Endothelial cell (in vitro differentiated cells): ENCODE results near the gene NFATC1. TPM values are rescaled to one million over a fixed set of nuclear protein-coding genes. Genes with fewer than 3 reads are reported as not detected.

Experiments used
- DNase-seq: peaks from one replicate; pipeline ENCODE4 v3.0.0; 2021; ENCODE audit warnings: low spot score
- H3K27ac Mint-ChIP-seq: one replicate; pipeline ENCODE4 v1.8.0; 2021; ENCODE audit warnings: mixed read lengths, inconsistent platforms; ENCODE audit not compliant: unreplicated experiment
- H3K27me3 Mint-ChIP-seq: one replicate; pipeline ENCODE4 v1.8.0; 2021; ENCODE audit warnings: mild to moderate bottlenecking, moderate library complexity, mixed read lengths, inconsistent platforms; ENCODE audit not compliant: unreplicated experiment
- H3K36me3 Mint-ChIP-seq: one replicate; pipeline ENCODE4 v1.8.0; 2021; ENCODE audit warnings: mild to moderate bottlenecking, low read depth, mixed read lengths, inconsistent platforms; ENCODE audit not compliant: unreplicated experiment
- H3K4me1 Mint-ChIP-seq: one replicate; pipeline ENCODE4 v1.8.0; 2021; ENCODE audit warnings: mild to moderate bottlenecking, mixed read lengths, inconsistent platforms; ENCODE audit not compliant: unreplicated experiment
- H3K4me3 Mint-ChIP-seq: one replicate; pipeline ENCODE4 v1.8.0; 2021; ENCODE audit warnings: mild to moderate bottlenecking, mixed read lengths, inconsistent platforms; ENCODE audit not compliant: unreplicated experiment
- H3K9me3 Mint-ChIP-seq: one replicate; pipeline ENCODE4 v1.8.0; 2021; ENCODE audit warnings: mixed read lengths, inconsistent platforms; ENCODE audit not compliant: unreplicated experiment
- CTCF ChIP-seq: fragments of 200-600 bp; sonication (generic); IDR thresholded peaks from one replicate; pipeline ENCODE4 v1.5.0; 2021; ENCODE audit warnings: antibody characterized with exemption; ENCODE audit not compliant: unreplicated experiment
- total RNA-seq: library from RNA; stranded (reverse); fragmentation: NEBNext Ultra II Directional; extraction: Animal tissue kit (Norgen Biotek cat#: 25700); gene quantifications from one replicate; pipeline ENCODE4 v1.2.1, GENCODE V29; 2021; ENCODE audit not compliant: unreplicated experiment

NFATC1 gene
- total RNA-seq, 1 donor from 2014 or later = 40.6 TPM

- peaks cover 32% of the 10 kb centered on the region for H3K36me3 Mint-ChIP-seq
- peaks cover 20% of the 10 kb centered on the region for H3K4me1 Mint-ChIP-seq
- H3K4me3 Mint-ChIP-seq = no peak overlapping the region
- no peaks in the 10 kb centered on the region for H3K9me3 Mint-ChIP-seq
- no peak for DNase-seq
- H3K27me3 Mint-ChIP-seq = peaks cover 10% of the 10 kb centered on the region
- TF ChIP-seq CTCF = no peak
- H3K27ac Mint-ChIP-seq = no peak overlapping the region
Observed at GRCh38 chr18:79423211-79424007, 27.7 kb downstream of the NFATC1 start.

GRCh38 chr18:79424008-79424565 is 28.4 kb downstream of the NFATC1 start:
- Mint-ChIP-seq H3K4me3 (peak overlapping the region; percentile 32), H3K4me1 (peaks cover 20% of the 10 kb centered on the region), H3K36me3 (peaks cover 30% of the 10 kb centered on the region), H3K9me3 (no peaks in the 10 kb centered on the region), H3K27ac (peak overlapping the region; percentile 39), H3K27me3 (peaks cover 6% of the 10 kb centered on the region)
- no peak for DNase-seq
- no peak for TF ChIP-seq CTCF

GRCh38 chr18:79424880-79425568 is 29.3 kb downstream of the NFATC1 start:
- Mint-ChIP-seq H3K36me3 (peaks cover 27% of the 10 kb centered on the region), H3K27ac (peak overlapping the region; percentile 39), H3K27me3 (peaks cover 6% of the 10 kb centered on the region), H3K9me3 (no peaks in the 10 kb centered on the region), H3K4me1 (peaks cover 15% of the 10 kb centered on the region), H3K4me3 (peak overlapping the region; percentile 32)
- no peak for TF ChIP-seq CTCF
- no peak for DNase-seq

- Mint-ChIP-seq H3K4me3 (peak overlapping the region; percentile 14), H3K36me3 (peaks cover 23% of the 10 kb centered on the region), H3K27ac (no peak overlapping the region), H3K9me3 (no peaks in the 10 kb centered on the region), H3K27me3 (peaks cover 6% of the 10 kb centered on the region), H3K4me1 (peaks cover 12% of the 10 kb centered on the region)
- DNase-seq = no peak
- no peak for TF ChIP-seq CTCF
Observed at GRCh38 chr18:79425569-79425886, 29.8 kb downstream of the NFATC1 start.
